Prostate gland (tissue), 2 donors: ENCODE data around the gene LTF. TPM values are rescaled to one million over a fixed set of nuclear protein-coding genes. Genes with fewer than 3 reads are reported as not detected.
A peak's percentile ranks its signal among the peaks of the same experiment; 100 is the strongest.

Experiments
- DNase-seq: peaks from one replicate; pipeline ENCODE4 v3.0.0-alpha.2; 2019; ENCODE audit warnings: low spot score
- H3K27ac ChIP-seq, 2 donors: fragments of 200-600 bp; sonication (generic); 2 replicates each; pipeline ENCODE4 v1.5.1; 2017 to 2019
- H3K27me3 ChIP-seq: fragments of 200-600 bp; sonication (generic); replicated peaks from 2 replicates; pipeline ENCODE4 v1.5.1; 2019; ENCODE audit not compliant: insufficient read depth
- H3K36me3 ChIP-seq, 2 donors: fragments of 200-600 bp; sonication (generic); 1 replicate in 1 of 2; 2 replicates in 1 of 2; pipeline versions ENCODE4 v1.5.1 to v1.8.1; 2017 to 2019
- H3K4me1 ChIP-seq: fragments of 200-600 bp; sonication (generic); replicated peaks from 2 replicates; pipeline ENCODE4 v1.5.1; 2019
- H3K4me3 ChIP-seq, 2 donors: fragments of 200-600 bp; sonication (generic); 2 replicates each; pipeline ENCODE4 v1.5.1; 2017 to 2019
- H3K9me3 ChIP-seq: fragments of 200-600 bp; sonication (generic); 2 replicates; pipeline ENCODE4 v1.5.1; 2017
- CTCF ChIP-seq, 4 experiments: fragments of 200-600 bp in 2 of 4; fragments of 450-650 bp in 2 of 4; sonication (generic) in 2 of 4; IDR thresholded peaks; 1 replicate in 3 of 4; 2 replicates in 1 of 4; pipeline ENCODE4 v1.5.1; 2016 to 2019; ENCODE audit warnings: antibody characterized with exemption in 4 of 4, mild to moderate bottlenecking in 2 of 4, moderate library complexity in 2 of 4
- POLR2A ChIP-seq: fragments of 450-650 bp; IDR thresholded peaks from one replicate; pipeline ENCODE4 v1.6.1; 2016; ENCODE audit warnings: antibody characterized with exemption, mild to moderate bottlenecking
- POLR2AphosphoS5 ChIP-seq: sonication (generic); formaldehyde crosslinking; IDR thresholded peaks from one replicate; pipeline ENCODE4 v1.6.1; 2017; ENCODE audit warnings: antibody characterized with exemption
- WGBS: methylation state at CpG from one replicate; pipeline ENCODE4 v1.1.5; 2018; 5-methylcytosine and 5-hydroxymethylcytosine counted together
- intact Hi-C: fragments of 100-400 bp; cut with DNase I; formaldehyde crosslinking; loops from one replicate; pipeline ENCODE4 v1.14.2; 2022
- total RNA-seq, 2 donors: library from RNA; depleted of rRNA; stranded (reverse); fragments of >200 nt; gene quantifications; one replicate each; pipeline ENCODE4 v1.1.0, GENCODE V29; 2016

Gene LTF
- total RNA-seq, 2 donors from 2014 or later = 22.6 to 130 TPM

GRCh38 chr3:46490338-46491084, 25.8 kb upstream of the LTF start:
- no peaks in the 10 kb centered on the region for H3K36me3 ChIP-seq
- H3K27ac ChIP-seq = no peak overlapping the region
- no peaks in the 10 kb centered on the region for H3K9me3 ChIP-seq
- H3K4me1 ChIP-seq = no peaks in the 10 kb centered on the region
- 69% methylated on average over 6 of the region's 6 CpGs for WGBS
- intact Hi-C loops = no loop called here
- no peak overlapping the region for H3K4me3 ChIP-seq
- H3K27me3 ChIP-seq = no peaks in the 10 kb centered on the region
- no peak for DNase-seq
- no peak for TF ChIP-seq POLR2AphosphoS5
- TF ChIP-seq POLR2A = no peak

DNA sequence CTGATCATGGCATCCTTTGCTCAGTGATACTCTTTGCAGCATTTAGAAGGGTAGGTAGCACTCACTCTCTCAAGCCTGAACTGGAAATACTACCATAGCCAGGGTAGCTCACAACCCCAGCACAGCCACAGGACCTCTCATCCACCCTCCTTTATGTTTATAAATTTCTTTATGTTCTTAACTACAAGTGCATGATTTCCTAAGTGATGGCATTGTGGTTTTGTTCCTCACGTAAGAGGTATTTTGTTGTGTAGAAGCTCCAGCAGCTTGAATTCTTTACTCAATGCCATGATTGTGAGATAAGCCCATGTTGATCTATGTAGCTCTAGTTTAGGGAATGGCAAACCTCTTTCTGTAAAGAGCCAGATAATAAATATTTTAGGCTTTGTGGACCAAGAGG, 25.2 kb upstream of the LTF start:
- Histone ChIP-seq H3K4me1 (no peaks in the 10 kb centered on the region), H3K4me3 (no peak overlapping the region), H3K9me3 (no peaks in the 10 kb centered on the region), H3K27ac (no peak overlapping the region), H3K27me3 (no peaks in the 10 kb centered on the region), H3K36me3 (no peaks in the 10 kb centered on the region)
- TF ChIP-seq POLR2A (no peak), CTCF (IDR thresholded peaks at IDR 0.05) (no peak), POLR2AphosphoS5 (no peak)
- DNase-seq = no peak
- intact Hi-C loops = loop anchor here (2.0 kb wide), 2 partner anchors 69 to 141 kb away; no protein-coding TSS in a partner anchor
- WGBS = 68% methylated on average over 1 of the region's 1 CpG

GRCh38 chr3:46489381-46489780, 24.7 kb upstream of the LTF start:
- no peaks in the 10 kb centered on the region for H3K27me3 ChIP-seq
- no peaks in the 10 kb centered on the region for H3K36me3 ChIP-seq
- H3K4me1 ChIP-seq = no peaks in the 10 kb centered on the region
- H3K4me3 ChIP-seq = no peak overlapping the region
- WGBS = 87% methylated on average over 3 of the region's 4 CpGs
- H3K27ac ChIP-seq = no peak overlapping the region
- DNase-seq = no peak
- TF ChIP-seq POLR2A = no peak
- intact Hi-C loops = loop anchor here (2.0 kb wide), 2 partner anchors 69 to 141 kb away; no protein-coding TSS in a partner anchor
- no peaks in the 10 kb centered on the region for H3K9me3 ChIP-seq

DNA sequence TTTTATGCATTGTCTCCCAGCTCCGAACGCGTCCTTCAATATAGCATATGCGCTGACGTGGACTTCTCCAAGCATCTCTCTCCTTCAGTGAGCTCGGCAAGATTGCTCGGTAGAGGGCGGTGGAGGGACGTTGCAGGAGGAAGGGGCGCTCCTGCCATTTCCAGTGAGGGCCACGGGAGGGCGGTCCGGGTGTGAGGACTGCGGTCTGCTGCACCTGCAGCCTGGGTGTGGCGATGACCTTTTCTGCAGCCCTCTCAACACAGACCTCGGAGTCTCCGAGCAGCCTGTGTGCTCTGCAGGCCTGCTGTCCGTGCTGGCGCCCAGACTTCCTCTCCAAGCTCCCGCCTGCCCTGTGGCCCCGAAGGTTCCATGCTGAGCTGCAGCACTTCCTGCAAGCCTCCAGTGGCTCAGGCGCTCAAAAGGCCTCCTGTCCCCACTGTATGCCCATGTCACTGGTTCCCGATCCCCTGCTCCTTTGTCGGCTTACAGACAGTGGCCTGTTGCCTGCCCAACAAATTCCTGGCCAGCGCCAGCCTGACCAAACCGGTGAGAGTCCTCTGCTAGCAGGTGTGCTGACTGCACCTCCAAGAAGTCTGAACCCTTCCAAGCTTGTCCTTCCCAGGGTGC, 24.1 kb upstream of the LTF start:
- Histone ChIP-seq H3K27ac (no peak overlapping the region), H3K4me3 (no peak overlapping the region), H3K4me1 (no peaks in the 10 kb centered on the region), H3K36me3 (no peaks in the 10 kb centered on the region), H3K9me3 (no peaks in the 10 kb centered on the region), H3K27me3 (no peaks in the 10 kb centered on the region)
- peak; percentile 87 for DNase-seq
- WGBS = 11% methylated on average over 25 of the region's 26 CpGs
- TF ChIP-seq POLR2A = no peak
- peak; percentile 72 to 98 (median 86) for TF ChIP-seq CTCF (IDR thresholded peaks at IDR 0.05)
- peak; percentile 62 for TF ChIP-seq POLR2AphosphoS5
- intact Hi-C loops = loop anchor here (2.0 kb wide), 2 partner anchors 70 to 142 kb away; no protein-coding TSS in a partner anchor

DNA sequence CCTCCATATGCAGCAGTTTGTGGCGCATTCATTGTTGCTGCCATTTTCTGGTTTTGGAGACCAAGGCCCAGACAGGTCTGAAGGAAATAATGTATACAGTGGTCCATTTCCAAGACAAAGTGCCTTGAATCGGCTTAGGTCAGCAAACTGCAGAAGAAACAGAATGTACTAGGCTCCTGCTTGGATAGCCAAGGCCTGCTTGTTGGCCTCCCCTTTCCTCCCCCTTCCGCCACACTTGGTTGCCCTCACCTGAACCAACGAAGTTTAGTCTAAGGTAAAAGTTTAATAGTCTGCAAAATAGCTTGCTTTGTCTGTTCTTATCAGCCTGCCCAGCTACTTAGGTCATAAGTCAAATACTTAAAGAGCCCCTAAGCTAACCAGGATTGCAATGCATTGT, 21.1 kb upstream of the LTF start:
- TF ChIP-seq POLR2AphosphoS5 (no peak), CTCF (IDR thresholded peaks at IDR 0.05) (no peak), POLR2A (no peak)
- H3K27ac ChIP-seq = no peak overlapping the region
- no peaks in the 10 kb centered on the region for H3K36me3 ChIP-seq
- DNase-seq = no peak
- H3K4me1 ChIP-seq = no peaks in the 10 kb centered on the region
- no peaks in the 10 kb centered on the region for H3K27me3 ChIP-seq
- H3K4me3 ChIP-seq = no peak overlapping the region
- WGBS = 81% methylated on average over 4 of the region's 4 CpGs
- no peaks in the 10 kb centered on the region for H3K9me3 ChIP-seq
- intact Hi-C loops = no loop called here
